ENCODE data around the gene TRIM66.

TRIM66 gene

DNA sequence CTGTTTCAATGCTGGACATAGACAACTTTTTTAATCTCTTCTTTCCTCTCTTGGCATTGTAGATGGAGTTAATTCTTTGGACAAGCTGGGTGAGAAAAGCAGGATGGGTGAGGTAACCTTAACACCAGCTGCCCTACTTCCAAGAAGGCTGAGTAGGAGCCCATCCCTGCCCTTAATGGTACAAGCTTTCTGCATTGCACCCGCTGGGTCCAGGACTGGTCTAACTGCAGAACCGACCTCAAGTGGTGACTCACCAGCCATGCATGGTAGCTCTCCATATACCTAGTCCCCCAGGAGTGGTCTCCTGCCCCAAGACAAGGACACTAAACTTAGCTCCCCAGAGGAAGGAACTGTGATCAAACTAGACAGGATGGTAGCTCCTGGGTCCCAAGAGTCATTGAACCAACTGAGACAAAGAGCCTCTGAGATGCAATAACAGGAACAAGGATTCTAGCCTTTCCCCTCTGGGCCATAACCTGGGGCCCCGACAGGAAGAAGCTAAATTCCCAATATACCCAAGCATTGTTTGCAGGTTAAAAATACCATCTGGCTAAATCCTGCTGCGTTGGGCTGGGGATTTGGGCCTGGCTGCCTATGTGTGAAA, 32.3 kb upstream of the TRIM66 start:
- DNase-seq (ENCODE audit: low read depth): no peak

DNA sequence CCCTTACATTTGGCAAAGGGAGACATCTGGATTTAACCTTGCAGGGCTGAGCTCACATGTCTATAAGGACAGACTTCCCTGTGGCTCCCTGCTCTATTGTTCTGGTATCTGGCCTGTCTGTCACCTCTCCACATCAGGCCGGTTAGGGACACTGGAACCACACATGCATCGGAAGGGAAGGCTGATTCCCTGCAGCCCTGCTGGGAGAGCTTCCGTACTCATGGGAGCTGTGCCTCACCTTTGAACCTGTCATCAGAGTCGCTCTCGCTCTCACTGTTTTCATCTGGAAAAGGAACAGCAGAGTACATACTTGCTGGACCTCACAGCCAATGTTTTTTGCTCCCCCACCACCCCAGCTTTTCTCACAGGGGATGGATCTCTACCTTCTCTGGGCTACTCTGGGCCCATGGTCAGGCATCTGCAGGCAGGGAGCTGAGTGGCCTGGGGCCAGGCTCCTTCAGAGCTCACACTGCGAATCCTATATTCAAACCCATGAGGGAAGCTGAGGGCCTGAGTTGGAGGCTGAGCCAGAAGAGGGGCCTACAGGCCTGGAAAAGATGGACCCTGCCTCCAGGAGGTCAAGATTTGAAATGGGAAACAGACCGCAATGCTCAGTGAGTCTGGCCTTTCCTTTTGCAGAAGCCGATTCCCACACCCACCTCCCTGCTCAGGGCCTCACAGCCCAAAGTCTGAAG, 31.4 kb upstream of the TRIM66 start:
- no peak for DNase-seq (ENCODE audit: low read depth)

DNA sequence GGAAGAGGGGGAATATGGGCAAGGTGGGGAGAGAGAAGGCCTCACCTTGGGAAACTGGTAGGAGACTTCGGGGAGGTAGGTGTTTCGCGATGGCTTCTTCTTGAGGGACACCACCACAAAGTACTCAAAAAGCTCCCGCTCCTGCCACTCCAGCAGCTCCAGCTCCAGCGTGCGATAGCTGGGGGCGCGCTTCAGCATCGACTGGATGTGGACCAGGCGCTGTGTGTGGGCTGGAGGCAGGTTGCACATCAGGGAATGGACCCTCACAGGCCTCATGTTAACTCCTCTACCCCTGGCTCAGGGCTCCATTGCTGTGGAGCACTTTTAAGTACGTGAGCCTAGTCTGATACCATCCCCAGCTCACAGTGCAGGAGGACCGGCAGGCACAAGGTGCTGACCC, 30.0 kb upstream of the TRIM66 start:
- no peak for DNase-seq (ENCODE audit: low read depth)

- no peak for DNase-seq (ENCODE audit: low read depth)
These were observed 29.5 kb upstream of the TRIM66 start for GRCh38 chr11:8711895-8712442.

DNA sequence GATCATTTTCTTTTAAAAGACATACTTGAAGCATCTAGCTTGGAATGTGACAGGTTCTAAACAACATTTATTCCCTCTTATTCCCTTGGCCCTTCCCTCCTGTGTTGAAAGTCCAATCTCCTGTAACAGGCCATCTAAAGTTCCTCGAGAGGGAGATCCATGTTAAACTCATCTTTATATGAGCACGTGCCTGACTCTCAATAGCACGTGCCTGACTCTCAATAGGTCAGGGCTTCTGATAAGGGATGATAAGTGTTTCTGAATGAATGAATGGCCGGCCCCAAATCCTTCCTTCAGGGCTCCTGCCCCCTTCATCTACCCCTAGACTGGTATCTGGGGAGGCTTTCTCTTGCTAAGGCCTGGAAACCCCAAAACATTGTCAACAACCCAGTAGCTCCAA, 27.3 kb upstream of the TRIM66 start:
- no peak for DNase-seq (ENCODE audit: low read depth)

DNA sequence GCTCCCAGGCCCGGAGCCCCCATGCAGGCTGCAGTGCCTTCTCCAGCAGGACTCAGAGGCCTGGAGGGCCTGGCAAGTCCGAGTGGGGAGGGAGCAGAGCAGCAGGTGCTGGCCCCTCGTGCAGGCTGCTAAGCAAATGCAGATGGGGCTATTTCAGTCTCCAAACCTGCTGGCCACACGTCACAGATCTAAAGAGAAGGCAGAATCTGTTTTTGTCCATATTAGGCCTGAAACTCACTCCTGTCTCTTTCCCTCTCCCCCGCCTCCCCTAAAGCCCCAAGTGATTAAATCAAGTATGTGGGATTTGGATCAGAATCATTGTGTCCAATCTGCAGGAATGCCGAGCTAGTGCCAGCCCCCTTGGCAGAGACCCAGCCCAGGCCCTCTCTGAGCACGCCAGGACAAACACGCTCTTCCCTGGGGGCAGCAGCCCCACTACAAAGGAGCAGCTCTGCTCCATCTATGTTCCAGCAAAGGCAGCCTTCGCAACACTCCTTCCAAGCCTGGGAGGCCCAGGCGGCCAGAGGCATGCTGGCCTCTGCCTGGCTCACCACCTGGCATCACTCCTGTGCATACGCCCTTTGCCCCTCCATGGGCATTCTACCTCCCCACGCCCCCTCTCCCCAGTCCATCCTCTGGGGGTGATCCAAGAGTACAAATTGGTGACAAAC, 26.7 kb upstream of the TRIM66 start:
- DNase-seq (ENCODE audit: low read depth): no peak

- DNase-seq (ENCODE audit: low read depth): no peak
These were observed 25.2 kb upstream of the TRIM66 start for GRCh38 chr11:8707541-8708191.

GRCh38 chr11:8706673-8707432, 24.4 kb upstream of the TRIM66 start:
- DNase-seq (ENCODE audit: low read depth): no peak

- DNase-seq (ENCODE audit: low read depth): no peak
These were observed 22.7 kb upstream of the TRIM66 start for GRCh38 chr11:8705146-8705545.

DNA sequence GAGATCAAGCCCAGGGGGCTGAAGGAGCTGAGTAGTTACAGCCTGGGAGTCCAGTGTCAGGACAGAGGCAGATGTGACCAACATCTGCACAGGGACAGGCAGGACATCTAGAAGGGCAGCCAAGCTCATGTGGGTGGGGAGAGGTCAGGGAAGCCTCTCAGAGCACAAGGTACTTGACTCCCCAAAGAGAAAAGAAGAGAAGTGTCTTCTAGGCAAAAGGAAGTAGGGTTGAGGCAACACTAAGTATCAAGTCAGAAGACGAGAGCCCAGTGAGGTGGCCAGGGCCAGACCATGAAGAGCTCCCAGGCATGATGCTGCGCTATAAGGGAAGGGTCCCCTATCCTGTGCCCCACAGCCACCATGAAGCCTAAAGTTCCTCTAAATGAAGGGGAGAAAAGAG, 21.7 kb upstream of the TRIM66 start:
- no peak for DNase-seq (ENCODE audit: low read depth)

DNA sequence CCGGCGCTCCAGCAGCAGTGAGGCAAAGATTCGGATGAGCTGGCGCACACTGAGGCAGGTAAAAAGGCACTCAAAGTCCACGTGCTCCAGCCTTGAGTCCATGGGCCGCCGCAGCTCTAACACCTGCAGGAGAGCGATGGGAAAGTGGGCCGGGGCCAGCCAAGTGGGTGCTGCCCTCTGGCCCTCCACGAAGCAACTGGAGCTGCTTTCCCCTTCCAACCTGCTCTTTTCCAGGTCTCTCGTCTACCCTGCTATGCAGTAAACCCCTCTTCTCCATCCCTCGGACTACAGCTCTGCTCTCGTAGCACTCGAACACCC, 20.1 kb upstream of the TRIM66 start:
- DNase-seq (ENCODE audit: low read depth): no peak

DNA sequence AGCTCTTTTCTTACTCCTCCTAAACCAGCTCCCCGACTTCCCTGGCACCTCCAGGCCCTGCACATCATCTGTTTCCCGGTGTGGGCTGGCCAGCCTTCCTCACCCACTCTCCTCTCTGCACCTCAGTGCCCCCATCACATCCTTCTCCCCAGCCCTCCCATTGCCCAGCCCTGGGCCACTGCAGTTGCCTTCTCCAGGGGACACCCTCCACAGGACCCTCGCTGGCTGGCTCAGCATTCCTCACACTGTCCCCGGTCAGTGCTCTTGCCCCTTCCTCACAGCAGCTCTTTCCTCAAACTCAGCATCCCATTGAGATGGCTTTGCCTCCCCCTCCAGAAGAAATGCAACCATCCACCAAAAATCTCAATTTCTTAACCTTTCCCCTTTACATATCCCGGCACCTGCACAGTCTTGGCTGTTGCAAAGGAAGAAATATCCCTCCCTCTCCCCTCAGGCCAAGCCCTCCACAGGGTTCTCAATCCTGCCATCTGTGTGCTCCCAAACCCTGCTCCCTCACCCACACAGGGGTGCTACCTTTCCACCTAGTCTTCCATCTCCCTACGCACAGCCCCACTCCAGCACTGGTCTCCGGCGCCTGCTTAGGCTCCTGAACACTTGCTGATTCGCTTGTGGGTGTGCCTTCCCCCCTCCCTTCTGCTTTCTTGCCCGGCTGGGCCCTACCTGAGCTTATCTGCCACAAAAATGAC, 19.6 kb upstream of the TRIM66 start:
- no peak for DNase-seq (ENCODE audit: low read depth)

DNA sequence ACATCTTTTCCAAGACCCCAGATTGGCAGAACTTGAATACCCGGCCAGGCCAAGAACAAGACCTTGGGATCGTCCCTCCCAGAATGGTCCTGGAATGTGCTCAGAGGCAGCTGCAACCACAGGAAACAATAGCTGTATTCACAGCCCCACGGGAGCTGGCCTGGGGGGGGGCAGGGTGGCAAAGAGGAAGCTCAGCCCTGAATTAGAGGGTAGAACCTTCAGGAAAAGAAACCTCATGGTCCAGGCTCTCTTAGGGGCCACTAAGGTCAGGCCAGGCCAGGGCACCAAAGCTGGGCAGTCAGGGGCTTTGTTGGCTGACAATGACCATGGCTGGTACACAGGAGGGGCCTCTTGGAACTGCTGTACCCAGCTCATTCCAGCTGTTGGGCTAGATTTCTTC, 17.4 kb upstream of the TRIM66 start:
- DNase-seq (ENCODE audit: low read depth): no peak

GRCh38 chr11:8698917-8699441, 16.5 kb upstream of the TRIM66 start:
- DNase-seq (ENCODE audit: low read depth): no peak

DNA sequence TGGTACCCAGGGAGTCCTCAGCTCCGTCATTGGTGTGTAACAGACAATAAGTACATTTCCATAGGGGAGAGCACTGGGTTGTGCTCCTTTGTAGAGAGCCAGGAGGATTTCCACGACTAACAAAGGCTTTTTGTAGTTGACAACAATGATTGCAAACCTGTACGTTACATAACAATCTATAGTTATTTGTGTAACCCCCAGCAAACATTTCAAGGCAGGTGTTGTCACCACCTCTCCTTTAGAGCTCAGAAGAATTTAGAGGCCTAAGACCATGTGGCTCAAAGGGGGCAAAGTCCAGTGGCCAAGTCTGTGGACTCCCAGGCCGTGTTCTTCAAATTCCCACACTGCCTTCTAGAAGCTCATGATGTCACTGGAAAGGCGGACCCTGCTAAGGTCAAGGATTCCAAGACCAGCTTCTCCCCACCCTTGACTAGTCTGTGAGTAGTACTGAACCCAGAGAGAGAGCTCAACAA, 15.9 kb upstream of the TRIM66 start:
- no peak for DNase-seq (ENCODE audit: low read depth)

GRCh38 chr11:8697054-8697453, 14.6 kb upstream of the TRIM66 start:
- DNase-seq (ENCODE audit: low read depth): no peak

GRCh38 chr11:8694137-8694536, 11.7 kb upstream of the TRIM66 start:
- no peak for DNase-seq (ENCODE audit: low read depth)

GRCh38 chr11:8693555-8693954, 11.1 kb upstream of the TRIM66 start:
- no peak for DNase-seq (ENCODE audit: low read depth)

- no peak for DNase-seq (ENCODE audit: low read depth)
These were observed 10.6 kb upstream of the TRIM66 start for GRCh38 chr11:8693010-8693551.

GRCh38 chr11:8692417-8692816, 10.0 kb upstream of the TRIM66 start:
- DNase-seq (ENCODE audit: low read depth): no peak

GRCh38 chr11:8691601-8692000, 9.1 kb upstream of the TRIM66 start:
- no peak for DNase-seq (ENCODE audit: low read depth)

Data from activated gamma-delta T cell treated with anti-CD3 and anti-CD28 coated beads, Interleukin-2, amount 50 U/mL, for 16 hours (primary cell).